ENCODE results near the gene TSHR.

The TSHR gene

GRCh38 chr14:80988735-80989429 is 33.5 kb downstream of the TSHR start:
- Histone ChIP-seq H3K27ac (no peak overlapping the region), H3K4me3 (no peak overlapping the region)
- TF ChIP-seq CTCF (IDR thresholded peaks at IDR 0.05), result no peak
- DNase-seq (ENCODE audit: low spot score), result no peak

GRCh38 chr14:80992580-80992979 is 37.2 kb downstream of the TSHR start:
- Histone ChIP-seq H3K4me3 (no peak overlapping the region), H3K27ac (no peak overlapping the region)
- DNase-seq (ENCODE audit: low spot score), result no peak
- no peak for TF ChIP-seq CTCF (IDR thresholded peaks at IDR 0.05)

- no peak for DNase-seq (ENCODE audit: low spot score)
- Histone ChIP-seq H3K27ac (no peak overlapping the region), H3K4me3 (no peak overlapping the region)
- peak; percentile 23 for TF ChIP-seq CTCF (IDR thresholded peaks at IDR 0.05)
Measured at GRCh38 chr14:80996049-80996901, 40.9 kb downstream of the TSHR start.

GRCh38 chr14:81001447-81001846 is 46.0 kb downstream of the TSHR start:
- no peak overlapping the region for H3K4me3 ChIP-seq
- H3K27ac ChIP-seq, result no peak overlapping the region
- no peak for TF ChIP-seq CTCF (IDR thresholded peaks at IDR 0.05)
- DNase-seq (ENCODE audit: low spot score), result no peak

GRCh38 chr14:81004575-81004974 is 49.2 kb downstream of the TSHR start:
- Histone ChIP-seq H3K27ac (no peak overlapping the region), H3K4me3 (no peak overlapping the region)
- DNase-seq (ENCODE audit: low spot score), result no peak
- TF ChIP-seq CTCF (IDR thresholded peaks at IDR 0.05), result no peak

- Histone ChIP-seq H3K4me3 (no peak overlapping the region), H3K27ac (no peak overlapping the region)
- DNase-seq (ENCODE audit: low spot score), result no peak
- no peak for TF ChIP-seq CTCF (IDR thresholded peaks at IDR 0.05)
Measured at GRCh38 chr14:81005540-81006228, 50.3 kb downstream of the TSHR start.

Data from coronary artery (tissue), 2 donors.